GM18502 (cell line): ENCODE results near the gene NKAIN2.
"Not testable (repeated sequence)": the region's sequence is repeated elsewhere in the genome, so short reads cannot be mapped to it uniquely, and the experiment has no call there.

Source experiments
- ATAC-seq: cut with Tn5 transposase; IDR thresholded peaks from one replicate; pipeline ENCODE4 v1.9.1; 2021; ENCODE audit warnings: mild to moderate bottlenecking; ENCODE audit not compliant: unreplicated experiment, poor library complexity

The NKAIN2 gene

GRCh38 chr6:124535746-124536145 is 732.1 kb downstream of the NKAIN2 start:
- no peak for ATAC-seq

GRCh38 chr6:124536157-124536841 is 732.6 kb downstream of the NKAIN2 start:
- ATAC-seq = no peak

GRCh38 chr6:124536842-124537191 is 733.2 kb downstream of the NKAIN2 start:
- ATAC-seq = no peak

GRCh38 chr6:124539096-124539495 is 735.4 kb downstream of the NKAIN2 start:
- no peak for ATAC-seq

- ATAC-seq = no peak
These were observed 737.9 kb downstream of the NKAIN2 start for GRCh38 chr6:124541573-124541972.

- ATAC-seq = no peak
These were observed 742.9 kb downstream of the NKAIN2 start for GRCh38 chr6:124546601-124547000.

- no peak for ATAC-seq
These were observed 748.1 kb downstream of the NKAIN2 start for GRCh38 chr6:124551711-124552233.

- ATAC-seq = no peak
These were observed 754.2 kb downstream of the NKAIN2 start for GRCh38 chr6:124557873-124558272.

- ATAC-seq = not testable (repeated sequence)
These were observed 756.4 kb downstream of the NKAIN2 start for GRCh38 chr6:124560078-124560477.

GRCh38 chr6:124560873-124561567 is 757.4 kb downstream of the NKAIN2 start:
- ATAC-seq = no peak

- no peak for ATAC-seq
These were observed 758.0 kb downstream of the NKAIN2 start for GRCh38 chr6:124561635-124562130.

GRCh38 chr6:124564125-124564524 is 760.5 kb downstream of the NKAIN2 start:
- ATAC-seq = not testable (repeated sequence)

- ATAC-seq = no peak
These were observed 763.7 kb downstream of the NKAIN2 start for GRCh38 chr6:124567401-124567800.

- no peak for ATAC-seq
These were observed 770.3 kb downstream of the NKAIN2 start for GRCh38 chr6:124573953-124574352.

GRCh38 chr6:124577734-124578281 is 774.1 kb downstream of the NKAIN2 start:
- no peak for ATAC-seq

GRCh38 chr6:124590001-124590400 is 786.3 kb downstream of the NKAIN2 start:
- ATAC-seq = no peak

GRCh38 chr6:124599656-124600055 is 796.0 kb downstream of the NKAIN2 start:
- no peak for ATAC-seq

GRCh38 chr6:124604719-124605118 is 801.1 kb downstream of the NKAIN2 start:
- ATAC-seq = no peak

GRCh38 chr6:124607119-124607627 is 803.5 kb downstream of the NKAIN2 start:
- ATAC-seq = no peak

GRCh38 chr6:124613031-124613430 is 809.4 kb downstream of the NKAIN2 start:
- no peak for ATAC-seq

- ATAC-seq = no peak
These were observed 818.7 kb downstream of the NKAIN2 start for GRCh38 chr6:124622351-124622750.
